HepG2 (cell line): ENCODE results near the gene ZSWIM8. TPM values are rescaled to one million over a fixed set of nuclear protein-coding genes. Genes with fewer than 3 reads are reported as not detected.

ENCODE experiments used
- BHLHE40 ChIP-seq: IDR thresholded peaks from 2 replicates; pipeline ENCODE4 v1.6.1; 2011; ENCODE audit warnings: low read length, improper control_type of control experiment
- DNMT1 ChIP-seq: sonication (generic); formaldehyde crosslinking; IDR thresholded peaks from 2 replicates; pipeline ENCODE4 v1.5.1; 2020; ENCODE audit warnings: mild to moderate bottlenecking, missing genetic modification reagents
- FOXA3 ChIP-seq: IDR thresholded peaks from 2 replicates; pipeline ENCODE4 v1.6.1; 2016; ENCODE audit warnings: missing genetic modification reagents, missing compliant biosample characterization
- GABPA ChIP-seq, 2 experiments: IDR thresholded peaks; 2 replicates each; pipeline ENCODE4 v1.6.1; 2011 to 2016; ENCODE audit warnings: low read depth in 2 of 2, low read length in 1 of 2, missing biosample characterization in 1 of 2, missing genetic modification characterization in 1 of 2
- GATAD1 ChIP-seq: IDR thresholded peaks from 2 replicates; pipeline ENCODE4 v1.6.1; 2016; ENCODE audit warnings: missing genetic modification reagents, missing compliant biosample characterization
- HNF4G ChIP-seq, 2 experiments: sonication (generic) in 1 of 2; formaldehyde crosslinking in 1 of 2; IDR thresholded peaks; 2 replicates each; pipeline versions ENCODE4 v1.4.0 to v1.6.1; 2011 to 2020; ENCODE audit warnings: borderline replicate concordance in 2 of 2, low read depth in 2 of 2, mild to moderate bottlenecking in 2 of 2, low read length in 1 of 2, missing genetic modification reagents in 1 of 2, moderate library complexity in 1 of 2
- HNRNPK ChIP-seq: fragments of 200-400 bp; formaldehyde crosslinking; IDR thresholded peaks from 2 replicates; pipeline ENCODE4 v1.6.1; 2018; ENCODE audit warnings: low read length, low read depth, moderate library complexity, mild to moderate bottlenecking; ENCODE audit not compliant: poor library complexity, severe bottlenecking
- MED8 ChIP-seq: sonication (generic); formaldehyde crosslinking; IDR thresholded peaks from 2 replicates; pipeline ENCODE4 v1.8.1; 2023; ENCODE audit warnings: mild to moderate bottlenecking, missing genetic modification reagents; ENCODE audit not compliant: insufficient replicate concordance
- MTF2 ChIP-seq: sonication (generic); formaldehyde crosslinking; IDR thresholded peaks from 2 replicates; pipeline ENCODE4 v1.5.0; 2020; ENCODE audit warnings: missing genetic modification reagents, borderline replicate concordance
- RXRB ChIP-seq: IDR thresholded peaks from 2 replicates; pipeline ENCODE4 v1.6.1; 2016; ENCODE audit warnings: borderline replicate concordance, missing genetic modification reagents, missing compliant biosample characterization
- SALL1 ChIP-seq: sonication (generic); formaldehyde crosslinking; IDR thresholded peaks from 2 replicates; pipeline ENCODE4 v1.8.0; 2022; ENCODE audit warnings: mild to moderate bottlenecking, missing genetic modification reagents
- SAP130 ChIP-seq: IDR thresholded peaks from 2 replicates; pipeline ENCODE4 v1.6.1; 2016; ENCODE audit warnings: low read depth
- SKI ChIP-seq: fragments of 450-650 bp; IDR thresholded peaks from one replicate; pipeline ENCODE4 v1.6.1; 2018; ENCODE audit warnings: mild to moderate bottlenecking; ENCODE audit not compliant: partially characterized antibody
- SNRNP70 ChIP-seq: fragments of 200-400 bp; formaldehyde crosslinking; IDR thresholded peaks from 2 replicates; pipeline ENCODE4 v1.6.1; 2017; ENCODE audit warnings: mild to moderate bottlenecking, low read depth, low read length, moderate library complexity
- SP2 ChIP-seq: sonication (generic); formaldehyde crosslinking; IDR thresholded peaks from 2 replicates; pipeline ENCODE4 v1.5.1; 2020; ENCODE audit warnings: mild to moderate bottlenecking, missing genetic modification reagents
- TAF15 ChIP-seq: fragments of 200-400 bp; formaldehyde crosslinking; IDR thresholded peaks from one replicate; pipeline ENCODE4 v1.6.1; 2018; ENCODE audit warnings: mild to moderate bottlenecking, low read depth, low read length; ENCODE audit not compliant: poor library complexity, severe bottlenecking
- ZFP37 ChIP-seq: sonication (generic); formaldehyde crosslinking; IDR thresholded peaks from 2 replicates; pipeline ENCODE4 v1.4.0; 2020; ENCODE audit warnings: missing genetic modification reagents, borderline replicate concordance
- ZNF253 ChIP-seq: sonication (generic); formaldehyde crosslinking; IDR thresholded peaks from 2 replicates; pipeline ENCODE4 v1.8.0; 2022; ENCODE audit warnings: mild to moderate bottlenecking, missing genetic modification reagents, borderline replicate concordance
- ZNF672 ChIP-seq: sonication (generic); formaldehyde crosslinking; IDR thresholded peaks from 2 replicates; pipeline ENCODE4 v1.8.1; 2022; ENCODE audit warnings: missing genetic modification reagents
- ZNF746 ChIP-seq: sonication (generic); formaldehyde crosslinking; IDR thresholded peaks from 2 replicates; pipeline ENCODE4 v1.8.0; 2022; ENCODE audit warnings: mild to moderate bottlenecking, missing genetic modification reagents
- ZNF883 ChIP-seq: sonication (generic); formaldehyde crosslinking; IDR thresholded peaks from 2 replicates; pipeline ENCODE4 v1.5.1; 2020; ENCODE audit warnings: mild to moderate bottlenecking, missing genetic modification reagents; ENCODE audit errors: not compliant biosample characterization
- polyA plus RNA-seq, 8 experiments: library from polyadenylated mRNA; depleted of rRNA in 3 of 8; stranded (reverse) in 7 of 8; unstranded in 1 of 8; fragments of >200 nt; fragmentation: Illumina TruSeq in 4 of 8; extraction: Trizol in 4 of 8; gene quantifications; 2 replicates each; pipeline versions ENCODE4 v1.2.1 to v1.2.3, GENCODE V29; 2011 to 2016; ENCODE audit warnings: low read depth in 4 of 8, missing spikeins in 1 of 8, mixed read lengths in 1 of 8; ENCODE audit not compliant: insufficient read depth in 1 of 8
- total RNA-seq, 5 experiments: library from RNA; depleted of rRNA; stranded (reverse); fragments of >200 nt; fragmentation: Illumina TruSeq; extraction: Trizol; gene quantifications; 2 replicates each; pipeline ENCODE4 v1.2.3, GENCODE V29; 2016; ENCODE audit warnings: low read depth in 1 of 5
- TF ChIP-seq, protein P1 (sequence below): sonication (generic); formaldehyde crosslinking; IDR thresholded peaks from 2 replicates; pipeline ENCODE4 v1.5.0; 2020; ENCODE audit warnings: mild to moderate bottlenecking, missing genetic modification reagents, moderate library complexity
- TF ChIP-seq, protein P2 (sequence below), 2 experiments: sonication (generic) in 1 of 2; formaldehyde crosslinking in 1 of 2; IDR thresholded peaks; 2 replicates each; pipeline versions ENCODE4 v1.4.0 to v1.6.1; 2018 to 2020; ENCODE audit warnings: missing genetic modification reagents in 2 of 2, borderline replicate concordance in 1 of 2, low read depth in 1 of 2, mild to moderate bottlenecking in 1 of 2, missing biosample characterization in 1 of 2

Gene ZSWIM8
- total and polyA plus RNA-seq, 2 of the 13 experiments (the other 11 are each of a cell fraction or from before 2014, with no cell fraction given), result 39.9 to 98.2 TPM

DNA sequence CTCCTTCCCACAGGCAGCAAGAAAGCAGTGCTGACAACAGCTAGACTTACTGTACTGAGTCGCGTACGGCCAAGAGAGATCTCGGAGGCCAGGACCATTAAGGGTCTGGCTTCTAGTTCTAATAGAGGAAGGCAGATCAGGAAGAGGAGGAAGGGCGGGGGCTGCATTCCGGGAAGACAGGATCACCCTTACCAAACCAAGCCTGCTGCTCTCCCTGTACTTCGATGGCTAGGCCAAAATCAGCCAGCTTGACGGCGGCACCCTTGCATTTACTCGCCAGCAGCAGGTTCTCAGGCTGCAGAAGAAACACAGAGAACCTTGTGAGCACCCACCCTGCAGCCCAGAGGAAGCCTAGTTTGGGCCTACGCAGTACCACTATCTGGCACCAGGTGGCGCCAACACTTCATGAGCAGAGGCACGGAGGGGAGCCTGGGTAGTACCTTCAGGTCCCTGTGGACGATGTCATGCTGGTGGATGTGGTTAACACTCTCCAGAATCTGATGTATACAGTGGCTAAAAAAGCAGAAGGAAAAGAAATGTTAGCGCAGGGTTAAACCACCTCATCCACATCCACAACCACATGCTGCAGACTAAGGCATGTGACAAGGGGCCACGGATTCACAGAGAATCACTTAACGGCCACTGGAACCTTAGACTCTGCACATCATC is 63.5 kb downstream of the ZSWIM8 start (continued):
- TF ChIP-seq, protein P1, sequence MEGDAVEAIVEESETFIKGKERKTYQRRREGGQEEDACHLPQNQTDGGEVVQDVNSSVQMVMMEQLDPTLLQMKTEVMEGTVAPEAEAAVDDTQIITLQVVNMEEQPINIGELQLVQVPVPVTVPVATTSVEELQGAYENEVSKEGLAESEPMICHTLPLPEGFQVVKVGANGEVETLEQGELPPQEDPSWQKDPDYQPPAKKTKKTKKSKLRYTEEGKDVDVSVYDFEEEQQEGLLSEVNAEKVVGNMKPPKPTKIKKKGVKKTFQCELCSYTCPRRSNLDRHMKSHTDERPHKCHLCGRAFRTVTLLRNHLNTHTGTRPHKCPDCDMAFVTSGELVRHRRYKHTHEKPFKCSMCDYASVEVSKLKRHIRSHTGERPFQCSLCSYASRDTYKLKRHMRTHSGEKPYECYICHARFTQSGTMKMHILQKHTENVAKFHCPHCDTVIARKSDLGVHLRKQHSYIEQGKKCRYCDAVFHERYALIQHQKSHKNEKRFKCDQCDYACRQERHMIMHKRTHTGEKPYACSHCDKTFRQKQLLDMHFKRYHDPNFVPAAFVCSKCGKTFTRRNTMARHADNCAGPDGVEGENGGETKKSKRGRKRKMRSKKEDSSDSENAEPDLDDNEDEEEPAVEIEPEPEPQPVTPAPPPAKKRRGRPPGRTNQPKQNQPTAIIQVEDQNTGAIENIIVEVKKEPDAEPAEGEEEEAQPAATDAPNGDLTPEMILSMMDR, result peak; percentile 97
- TF ChIP-seq ZNF883 (CRISPR knock-in tag) (peak; percentile 44), RXRB (CRISPR knock-in tag) (peak; percentile 31; the same call in 1 of the 2 replicates), ZFP37 (no peak), SAP130 (peak; percentile 38; the same call in 1 of the 2 replicates), MTF2 (CRISPR knock-in tag) (no peak), TAF15 (no peak), MED8 (CRISPR knock-in tag) (no peak), ZNF672 (no peak), ZNF746 (CRISPR knock-in tag) (no peak), ZNF253 (CRISPR knock-in tag) (no peak), SP2 (CRISPR knock-in tag) (no peak), HNF4G (IDR thresholded peaks at IDR 0.05; ENCODE audit: borderline replicate concordance, low read depth, low read length) (no peak), HNF4G (CRISPR knock-in tag; IDR thresholded peaks at IDR 0.05; ENCODE audit: borderline replicate concordance, low read depth) (no peak), GATAD1 (CRISPR knock-in tag) (0 out of 2 replicates have a peak, but pooled peaks have one; percentile 26), SALL1 (CRISPR knock-in tag) (peak; percentile 52; the same call in 1 of the 2 replicates), FOXA3 (peak; percentile 20; the same call in 1 of the 2 replicates), SKI (no peak), DNMT1 (CRISPR knock-in tag) (no peak), SNRNP70 (no peak), HNRNPK (no peak), GABPA (IDR thresholded peaks at IDR 0.05; ENCODE audit: low read depth, low read length) (no peak), GABPA (CRISPR knock-in tag; IDR thresholded peaks at IDR 0.05; ENCODE audit: low read depth) (no peak), BHLHE40 (0 out of 2 replicates have a peak, but pooled peaks have one; percentile 19)
- TF ChIP-seq, protein P2, sequence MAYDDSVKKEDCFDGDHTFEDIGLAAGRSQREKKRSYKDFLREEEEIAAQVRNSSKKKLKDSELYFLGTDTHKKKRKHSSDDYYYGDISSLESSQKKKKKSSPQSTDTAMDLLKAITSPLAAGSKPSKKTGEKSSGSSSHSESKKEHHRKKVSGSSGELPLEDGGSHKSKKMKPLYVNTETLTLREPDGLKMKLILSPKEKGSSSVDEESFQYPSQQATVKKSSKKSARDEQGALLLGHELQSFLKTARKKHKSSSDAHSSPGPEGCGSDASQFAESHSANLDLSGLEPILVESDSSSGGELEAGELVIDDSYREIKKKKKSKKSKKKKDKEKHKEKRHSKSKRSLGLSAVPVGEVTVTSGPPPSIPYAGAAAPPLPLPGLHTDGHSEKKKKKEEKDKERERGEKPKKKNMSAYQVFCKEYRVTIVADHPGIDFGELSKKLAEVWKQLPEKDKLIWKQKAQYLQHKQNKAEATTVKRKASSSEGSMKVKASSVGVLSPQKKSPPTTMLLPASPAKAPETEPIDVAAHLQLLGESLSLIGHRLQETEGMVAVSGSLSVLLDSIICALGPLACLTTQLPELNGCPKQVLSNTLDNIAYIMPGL (CRISPR knock-in tag; IDR thresholded peaks at IDR 0.05; ENCODE audit: borderline replicate concordance in 1 of 2, low read depth in 1 of 2), result peak; percentile 16 to 48; a peak in 1 of 4 replicates
